ENCODE results near the gene ST3GAL5.

Gene ST3GAL5

GRCh38 chr2:85806358-85807118 lies 82.3 kb downstream of the ST3GAL5 start:
- DNase-seq (ENCODE audit: low read depth), result no peak

DNA sequence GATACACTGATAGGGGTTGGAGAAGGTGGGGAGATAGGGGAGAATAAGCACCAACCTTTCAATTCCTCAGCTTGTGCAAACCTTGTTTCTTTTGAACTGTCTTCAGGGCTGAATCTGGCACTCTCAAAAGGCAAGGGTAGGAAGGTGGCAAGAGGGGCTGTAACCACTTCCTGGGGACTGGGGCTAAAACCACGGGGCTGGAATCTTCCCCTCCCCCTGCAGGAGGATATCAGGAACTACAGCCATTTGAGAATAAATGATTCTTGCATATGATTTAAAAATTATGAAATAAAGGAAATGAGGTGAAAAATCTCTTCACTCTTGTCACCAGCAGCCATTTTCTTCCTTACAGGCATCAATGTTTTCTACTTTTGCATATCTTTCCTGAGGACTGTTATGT lies 84.2 kb downstream of the ST3GAL5 start:
- peak; percentile 66 for DNase-seq (ENCODE audit: low read depth)

DNA sequence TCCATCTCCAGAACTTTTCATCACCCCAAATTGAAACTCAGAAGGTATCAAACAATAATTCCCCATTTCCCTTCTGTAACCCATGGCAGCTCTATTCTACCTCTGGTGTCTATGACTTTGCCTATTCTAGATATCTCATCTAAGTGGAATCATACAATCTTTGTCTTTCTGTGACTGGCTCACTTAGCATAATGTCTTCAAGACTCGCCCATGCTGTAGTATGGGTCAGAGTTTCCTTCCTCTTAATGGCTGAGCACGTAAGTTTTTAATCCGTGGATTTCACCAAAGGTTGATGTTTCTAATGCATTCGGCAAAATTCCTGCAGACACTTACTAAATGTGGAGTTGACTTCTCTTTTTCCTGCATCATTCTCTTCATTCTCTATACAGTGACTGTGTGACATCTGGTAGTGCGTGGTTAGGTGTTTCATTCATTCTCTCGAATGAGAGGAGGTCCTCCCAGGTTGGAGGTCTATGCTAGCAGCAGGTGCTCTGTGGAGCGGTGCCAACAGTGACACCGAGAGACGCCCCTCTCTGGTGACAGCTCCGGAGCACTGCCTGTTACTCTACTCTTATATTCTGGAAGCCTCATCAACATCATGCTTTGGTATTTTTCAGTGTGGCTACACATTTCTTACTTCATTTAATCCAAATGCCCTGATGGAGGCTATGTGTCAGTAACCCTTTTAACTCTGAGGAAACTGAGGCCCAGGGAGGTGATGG lies 84.9 kb downstream of the ST3GAL5 start:
- DNase-seq (ENCODE audit: low read depth), result no peak

GRCh38 chr2:85802354-85803103 lies 86.3 kb downstream of the ST3GAL5 start:
- no peak for DNase-seq (ENCODE audit: low read depth)

- no peak for DNase-seq (ENCODE audit: low read depth)
These were observed 86.9 kb downstream of the ST3GAL5 start for GRCh38 chr2:85801871-85802270.

DNA sequence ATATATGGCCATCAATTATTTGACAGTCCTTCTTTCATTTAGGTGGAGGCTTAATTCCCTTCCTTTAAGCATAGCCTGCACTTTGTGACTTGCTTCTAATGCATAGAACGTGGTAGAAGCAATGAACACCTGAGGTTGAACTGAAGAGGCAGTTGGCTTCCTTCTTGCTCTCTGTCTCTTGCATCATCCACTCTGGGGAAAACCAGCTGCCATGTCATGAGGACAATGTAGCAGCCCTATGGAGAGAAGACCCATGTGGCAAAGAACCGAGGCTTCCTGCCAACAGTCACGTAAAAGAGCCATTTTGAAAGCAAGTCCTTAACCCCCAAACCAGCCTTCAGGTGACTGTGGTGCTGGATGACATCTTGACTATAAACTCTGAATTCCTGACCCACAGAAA lies 88.2 kb downstream of the ST3GAL5 start:
- DNase-seq (ENCODE audit: low read depth), result no peak

- peak; percentile 87 for DNase-seq (ENCODE audit: low read depth)
These were observed 89.4 kb downstream of the ST3GAL5 start for GRCh38 chr2:85799215-85799956.

DNA sequence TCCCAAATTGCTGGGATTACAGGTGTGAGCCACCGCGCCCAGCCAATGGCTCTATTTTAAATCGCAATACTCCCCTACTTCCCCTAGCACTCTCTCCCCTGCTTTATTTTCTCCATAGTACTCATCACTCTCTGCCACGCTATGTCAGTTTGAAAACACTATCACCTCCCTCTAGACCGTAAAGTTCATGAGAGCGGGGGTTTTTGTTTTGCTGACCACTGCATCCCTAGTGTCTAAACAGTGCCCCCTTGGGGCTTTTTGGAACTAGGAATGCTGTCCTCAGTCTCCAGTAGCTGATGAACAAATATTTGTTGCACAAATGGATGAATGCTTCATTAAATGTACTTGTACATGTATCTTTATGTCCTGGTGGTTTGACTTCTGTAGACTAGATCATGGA lies 90.9 kb downstream of the ST3GAL5 start:
- DNase-seq (ENCODE audit: low read depth), result peak; percentile 69

- DNase-seq (ENCODE audit: low read depth), result no peak
These were observed 91.5 kb downstream of the ST3GAL5 start for GRCh38 chr2:85797263-85797660.

DNA sequence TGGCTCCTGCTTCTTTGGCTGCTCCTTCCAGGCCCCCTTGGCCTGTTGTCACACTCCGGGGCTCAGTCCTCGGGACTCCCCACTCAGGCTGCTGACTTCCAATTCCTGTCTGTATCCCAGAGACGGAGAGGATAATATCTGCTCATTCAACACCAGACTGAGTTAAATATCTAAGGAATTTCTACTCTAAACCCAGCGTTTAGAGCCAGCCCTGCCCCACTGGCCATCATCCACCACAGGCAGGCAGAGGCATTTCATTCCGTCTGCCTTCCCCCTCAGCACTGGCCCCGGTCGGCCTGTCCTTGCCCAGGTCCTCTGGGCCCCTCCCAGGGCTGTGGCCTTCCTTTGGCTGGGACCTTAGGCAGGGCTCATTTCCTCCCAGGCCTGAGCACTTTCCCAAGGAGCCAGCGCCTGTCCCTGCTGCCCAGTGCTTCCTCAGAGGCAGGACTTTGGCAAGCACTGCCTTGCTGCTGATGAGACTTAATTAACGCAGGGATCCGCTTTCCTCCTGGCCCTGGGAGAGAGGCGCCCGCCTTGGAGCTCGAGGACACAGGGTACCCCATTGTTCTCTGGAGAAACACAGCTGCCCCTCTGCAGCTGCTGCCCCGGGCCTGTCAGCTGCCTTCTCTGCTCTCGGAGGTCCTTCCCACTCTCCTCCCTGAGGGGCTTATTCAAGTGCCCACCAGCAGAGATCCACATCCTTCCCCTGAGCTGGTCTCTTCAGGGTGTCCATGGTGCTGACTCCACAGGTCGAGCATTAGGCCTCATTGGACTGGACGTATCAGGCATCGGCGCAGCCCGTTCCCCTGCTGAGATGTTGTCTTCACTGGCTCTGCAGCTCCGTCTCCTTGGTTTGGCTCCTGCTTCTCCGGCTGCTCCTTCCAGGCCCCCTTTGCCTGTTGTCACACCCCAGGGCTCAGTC lies 92.2 kb downstream of the ST3GAL5 start:
- DNase-seq (ENCODE audit: low read depth), result no peak

- no peak for DNase-seq (ENCODE audit: low read depth)
These were observed 92.8 kb downstream of the ST3GAL5 start for GRCh38 chr2:85796046-85796340.

DNA sequence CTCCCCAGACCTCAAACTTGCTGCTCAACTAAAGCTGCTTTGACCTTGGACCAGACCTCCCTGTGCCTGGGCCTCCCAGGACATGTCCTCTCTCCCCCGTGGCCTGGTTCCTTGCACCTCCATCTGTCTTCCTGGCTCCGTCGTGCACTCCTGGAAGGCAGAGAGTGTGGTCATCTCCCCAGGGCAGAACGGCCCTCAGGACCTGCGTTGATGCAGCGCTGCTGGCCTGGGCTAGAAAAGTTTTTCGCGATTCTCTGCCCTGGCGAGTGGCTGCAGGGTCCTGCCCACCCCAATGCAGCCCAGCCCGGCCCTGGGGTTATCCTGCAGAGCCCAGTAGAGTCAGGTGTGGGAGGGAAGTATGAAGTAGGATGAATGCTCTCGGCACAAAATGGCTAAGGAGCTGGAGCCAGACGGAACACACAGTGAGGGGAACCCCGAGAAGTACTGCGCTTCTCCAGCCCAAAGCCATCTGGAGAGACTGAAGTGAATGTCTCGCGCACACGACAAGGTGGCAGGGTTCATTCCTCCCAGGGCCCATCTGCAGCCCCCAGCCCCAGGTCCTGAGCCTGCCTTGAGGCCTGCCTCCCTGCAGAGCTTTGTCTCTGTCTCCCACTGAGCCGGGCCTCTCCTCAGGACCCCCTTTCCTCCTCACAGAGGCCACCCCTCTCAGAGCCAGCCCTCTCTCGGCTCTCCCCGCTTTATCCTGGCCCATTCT lies 93.3 kb downstream of the ST3GAL5 start:
- no peak for DNase-seq (ENCODE audit: low read depth)

DNA sequence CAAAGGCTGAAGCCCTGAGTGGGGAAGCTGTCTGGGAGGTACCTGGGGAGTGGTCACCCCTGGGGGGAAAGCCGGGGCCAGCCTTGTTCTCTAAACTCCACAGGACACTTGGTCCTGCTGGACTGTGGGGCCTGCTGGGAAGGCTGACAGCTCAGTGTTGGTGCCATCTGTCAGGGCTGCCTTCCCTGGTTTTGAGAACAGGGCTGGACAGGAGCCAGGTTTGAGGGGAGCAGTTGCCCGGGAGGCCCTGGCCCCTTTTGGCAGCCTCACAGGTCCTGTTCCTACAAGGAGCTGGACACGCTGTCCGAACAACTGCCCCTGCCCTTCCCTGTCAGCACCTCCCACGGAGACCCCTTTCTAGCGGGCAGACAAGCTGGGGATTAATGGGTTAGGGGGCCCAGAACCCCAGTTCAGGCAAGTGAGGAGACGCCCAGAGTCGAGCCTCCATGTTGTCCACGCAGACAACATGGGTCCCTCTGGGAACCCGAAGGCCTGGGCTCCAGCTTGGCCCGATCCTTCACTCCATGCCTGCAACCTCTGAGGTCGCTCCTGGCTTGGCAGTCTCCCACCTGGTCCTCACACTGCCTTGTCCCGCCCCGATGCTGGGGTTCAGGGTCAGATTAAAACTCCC lies 94.2 kb downstream of the ST3GAL5 start:
- DNase-seq (ENCODE audit: low read depth), result no peak

- DNase-seq (ENCODE audit: low read depth), result no peak
These were observed 94.8 kb downstream of the ST3GAL5 start for GRCh38 chr2:85794038-85794441.

- DNase-seq (ENCODE audit: low read depth), result no peak
These were observed 95.2 kb downstream of the ST3GAL5 start for GRCh38 chr2:85793584-85793983.

DNA sequence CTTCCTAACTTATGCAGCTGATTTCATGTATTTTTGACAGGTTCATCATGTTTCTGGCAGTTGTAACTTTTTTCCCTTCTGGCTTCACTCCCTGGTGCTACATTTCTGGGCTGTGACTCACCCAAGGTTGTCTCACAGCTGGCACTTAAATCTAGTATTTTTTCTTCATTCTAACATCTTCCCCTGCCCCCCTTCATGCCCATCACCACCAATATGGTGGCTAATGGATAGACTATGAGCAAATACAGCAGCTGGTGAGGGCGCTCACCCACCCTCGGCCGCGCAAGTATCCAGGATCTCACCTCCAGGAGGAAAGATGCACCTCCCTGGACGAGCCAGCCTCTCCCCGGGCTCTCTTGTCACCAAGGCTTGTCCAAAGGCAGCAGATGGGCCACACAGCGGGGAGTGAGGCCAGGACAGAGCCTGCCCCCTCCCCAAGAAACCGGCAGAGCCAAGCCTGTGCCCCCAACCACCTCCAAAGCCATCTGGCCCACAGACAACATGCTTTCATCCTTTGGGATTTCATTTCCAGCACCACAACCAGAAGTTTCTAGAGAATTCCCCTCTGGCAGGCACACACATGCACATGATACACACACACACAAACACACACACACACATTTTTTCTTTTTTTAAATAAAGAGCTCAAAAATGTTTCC lies 95.9 kb downstream of the ST3GAL5 start:
- DNase-seq (ENCODE audit: low read depth), result peak; percentile 81

- DNase-seq (ENCODE audit: low read depth), result no peak
These were observed 96.9 kb downstream of the ST3GAL5 start for GRCh38 chr2:85791704-85792565.

DNA sequence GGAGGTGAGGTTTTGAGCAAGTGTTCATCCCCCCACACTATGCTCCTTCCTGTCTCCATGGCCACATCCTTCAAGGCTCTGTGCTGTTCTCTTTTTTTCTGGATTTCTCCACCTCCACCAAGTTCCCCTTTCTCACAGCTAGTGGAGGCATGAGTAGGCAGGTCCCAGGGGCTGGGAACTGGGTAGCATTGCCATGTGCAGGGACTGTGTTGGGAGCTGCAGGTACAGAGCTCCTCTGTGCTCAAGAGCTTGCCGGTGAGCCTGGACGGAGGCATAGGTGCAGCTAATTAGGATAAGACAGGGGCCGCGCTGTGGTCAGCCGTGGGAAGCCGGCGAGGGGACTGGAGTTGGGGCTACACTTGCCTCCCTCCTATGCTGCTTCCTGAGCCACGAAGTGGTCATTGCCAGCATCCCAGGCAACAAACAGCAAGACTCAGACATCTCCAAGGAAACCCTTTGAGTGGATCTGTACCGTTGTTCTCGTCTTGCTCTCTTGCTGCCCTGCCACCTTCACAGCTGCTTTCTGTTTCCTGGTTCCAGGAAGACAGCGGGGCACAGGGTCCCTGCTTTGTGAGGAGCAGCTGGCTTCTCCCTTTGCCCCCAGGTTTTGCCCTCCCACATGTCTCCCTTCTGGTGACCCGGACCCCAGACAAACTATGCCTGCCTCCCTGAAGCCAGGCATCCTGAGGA lies 98.1 kb downstream of the ST3GAL5 start:
- DNase-seq (ENCODE audit: low read depth), result no peak
